C4-2B (cell line): ENCODE results near the gene UAP1L1.
A peak's percentile ranks its signal among the peaks of the same experiment; 100 is the strongest.

Experiments used
- ZFX ChIP-seq: fragments of 450-650 bp; IDR thresholded peaks from 2 replicates; pipeline ENCODE4 v1.6.1; 2017
- TF ChIP-seq, protein P1 (sequence below): fragments of 450-650 bp; conservative IDR thresholded peaks from 2 replicates; pipeline ENCODE4 v1.5.1; 2017; ENCODE audit warnings: mild to moderate bottlenecking

DNA sequence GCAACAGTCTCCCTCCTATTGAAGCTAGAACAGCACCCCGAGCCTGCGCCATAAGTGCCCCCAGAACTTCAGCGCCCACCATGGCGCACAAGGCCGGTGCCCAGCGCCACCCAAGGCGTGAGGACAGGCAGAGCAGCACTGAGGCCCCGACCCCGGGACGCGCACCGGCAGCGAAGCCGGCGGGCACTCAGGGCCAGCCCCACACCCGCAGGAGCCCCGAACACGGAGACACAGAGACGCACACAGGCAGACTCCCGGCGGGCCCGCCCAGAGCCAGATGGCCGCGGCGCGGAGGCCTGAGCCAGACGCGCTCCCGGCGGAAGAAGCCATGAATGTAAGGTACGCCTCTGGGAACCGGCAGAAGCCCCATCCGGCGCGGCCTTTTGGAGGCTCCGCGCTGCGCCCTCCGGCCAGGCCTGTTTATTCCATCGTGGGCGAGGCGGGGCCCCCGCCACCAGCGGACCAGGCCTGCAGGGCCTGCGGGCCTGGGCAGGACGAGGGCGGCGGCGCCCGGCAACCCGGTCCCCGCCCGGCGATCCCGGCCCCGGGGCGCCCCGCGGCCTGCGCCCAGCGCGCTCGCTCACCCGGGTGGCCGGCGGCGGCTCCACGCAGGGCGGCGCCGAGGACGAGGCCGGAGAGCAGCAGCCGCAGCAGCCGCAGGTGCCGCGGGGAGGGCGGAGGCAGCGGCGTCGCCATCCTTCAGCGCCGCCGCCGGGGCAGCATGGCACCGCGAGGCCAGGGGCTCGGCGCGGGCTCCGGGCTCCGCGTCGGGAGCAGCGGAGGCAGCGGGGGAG lies 31.8 kb upstream of the UAP1L1 start:
- TF ChIP-seq, protein P1, sequence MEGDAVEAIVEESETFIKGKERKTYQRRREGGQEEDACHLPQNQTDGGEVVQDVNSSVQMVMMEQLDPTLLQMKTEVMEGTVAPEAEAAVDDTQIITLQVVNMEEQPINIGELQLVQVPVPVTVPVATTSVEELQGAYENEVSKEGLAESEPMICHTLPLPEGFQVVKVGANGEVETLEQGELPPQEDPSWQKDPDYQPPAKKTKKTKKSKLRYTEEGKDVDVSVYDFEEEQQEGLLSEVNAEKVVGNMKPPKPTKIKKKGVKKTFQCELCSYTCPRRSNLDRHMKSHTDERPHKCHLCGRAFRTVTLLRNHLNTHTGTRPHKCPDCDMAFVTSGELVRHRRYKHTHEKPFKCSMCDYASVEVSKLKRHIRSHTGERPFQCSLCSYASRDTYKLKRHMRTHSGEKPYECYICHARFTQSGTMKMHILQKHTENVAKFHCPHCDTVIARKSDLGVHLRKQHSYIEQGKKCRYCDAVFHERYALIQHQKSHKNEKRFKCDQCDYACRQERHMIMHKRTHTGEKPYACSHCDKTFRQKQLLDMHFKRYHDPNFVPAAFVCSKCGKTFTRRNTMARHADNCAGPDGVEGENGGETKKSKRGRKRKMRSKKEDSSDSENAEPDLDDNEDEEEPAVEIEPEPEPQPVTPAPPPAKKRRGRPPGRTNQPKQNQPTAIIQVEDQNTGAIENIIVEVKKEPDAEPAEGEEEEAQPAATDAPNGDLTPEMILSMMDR = no peak
- peak; percentile 98 for TF ChIP-seq ZFX
